Omental fat pad (tissue), 4 donors: ENCODE data around the gene RDH12. TPM values are rescaled to one million over a fixed set of nuclear protein-coding genes. Genes with fewer than 3 reads are reported as not detected.
"Not testable (repeated sequence)": the region's sequence is repeated elsewhere in the genome, so short reads cannot be mapped to it uniquely, and the experiment has no call there.

Experiments used
- ATAC-seq: fragments of 150-250 bp; one replicate; pipeline ENCODE4 v1.9.1; 2016; ENCODE audit warnings: mild to moderate bottlenecking, moderate library complexity; ENCODE audit not compliant: low FRiP score
- DNase-seq: peaks from one replicate; pipeline ENCODE4 v3.0.0-alpha.2; 2019; ENCODE audit warnings: low spot score
- total RNA-seq, 4 donors: library from RNA; depleted of rRNA; stranded (reverse); fragments of >200 nt; gene quantifications; one replicate each; pipeline ENCODE4 v1.1.0, GENCODE V29; 2016
- TF ChIP-seq, protein P1 (sequence below), 3 donors: fragments of 450-650 bp; IDR thresholded peaks; one replicate each; pipeline ENCODE4 v1.5.1; 2016 to 2017; ENCODE audit warnings: antibody characterized with exemption in 3 of 3, mild to moderate bottlenecking in 3 of 3, moderate library complexity in 2 of 3

RDH12 gene
- total RNA-seq, 4 donors from 2014 or later, result 0.28 TPM; not detected in 3

- ATAC-seq (no peak), DNase-seq (no peak)
- TF ChIP-seq, protein P1, sequence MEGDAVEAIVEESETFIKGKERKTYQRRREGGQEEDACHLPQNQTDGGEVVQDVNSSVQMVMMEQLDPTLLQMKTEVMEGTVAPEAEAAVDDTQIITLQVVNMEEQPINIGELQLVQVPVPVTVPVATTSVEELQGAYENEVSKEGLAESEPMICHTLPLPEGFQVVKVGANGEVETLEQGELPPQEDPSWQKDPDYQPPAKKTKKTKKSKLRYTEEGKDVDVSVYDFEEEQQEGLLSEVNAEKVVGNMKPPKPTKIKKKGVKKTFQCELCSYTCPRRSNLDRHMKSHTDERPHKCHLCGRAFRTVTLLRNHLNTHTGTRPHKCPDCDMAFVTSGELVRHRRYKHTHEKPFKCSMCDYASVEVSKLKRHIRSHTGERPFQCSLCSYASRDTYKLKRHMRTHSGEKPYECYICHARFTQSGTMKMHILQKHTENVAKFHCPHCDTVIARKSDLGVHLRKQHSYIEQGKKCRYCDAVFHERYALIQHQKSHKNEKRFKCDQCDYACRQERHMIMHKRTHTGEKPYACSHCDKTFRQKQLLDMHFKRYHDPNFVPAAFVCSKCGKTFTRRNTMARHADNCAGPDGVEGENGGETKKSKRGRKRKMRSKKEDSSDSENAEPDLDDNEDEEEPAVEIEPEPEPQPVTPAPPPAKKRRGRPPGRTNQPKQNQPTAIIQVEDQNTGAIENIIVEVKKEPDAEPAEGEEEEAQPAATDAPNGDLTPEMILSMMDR (IDR thresholded peaks at IDR 0.05), result no peak
Measured at GRCh38 chr14:67703997-67704396, 2.3 kb downstream of the RDH12 start.

GRCh38 chr14:67704484-67705089 lies 2.9 kb downstream of the RDH12 start:
- TF ChIP-seq, protein P1 (IDR thresholded peaks at IDR 0.05), result no peak
- ATAC-seq, result peak; percentile 64
- DNase-seq, result no peak

DNA sequence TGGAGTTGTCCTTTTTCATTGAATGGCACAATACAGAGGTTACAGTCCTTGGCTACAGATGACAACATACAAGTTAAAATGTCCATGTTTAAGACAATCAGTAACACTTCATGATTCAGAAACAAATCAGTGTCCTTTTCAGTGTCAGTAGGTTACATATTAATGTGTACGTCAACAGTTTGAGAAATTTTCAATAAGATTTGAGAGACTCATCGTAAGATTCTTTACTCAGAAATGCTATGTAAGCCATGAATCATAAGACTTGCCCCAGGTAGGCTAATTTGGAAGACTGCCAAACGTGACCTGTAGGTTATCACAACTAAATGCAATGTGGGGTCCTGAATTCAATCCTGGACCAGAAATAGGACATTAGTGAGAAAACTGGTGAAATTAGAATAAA lies 3.5 kb downstream of the RDH12 start:
- ATAC-seq (no peak), DNase-seq (no peak)
- TF ChIP-seq, protein P1 (IDR thresholded peaks at IDR 0.05), result no peak

DNA sequence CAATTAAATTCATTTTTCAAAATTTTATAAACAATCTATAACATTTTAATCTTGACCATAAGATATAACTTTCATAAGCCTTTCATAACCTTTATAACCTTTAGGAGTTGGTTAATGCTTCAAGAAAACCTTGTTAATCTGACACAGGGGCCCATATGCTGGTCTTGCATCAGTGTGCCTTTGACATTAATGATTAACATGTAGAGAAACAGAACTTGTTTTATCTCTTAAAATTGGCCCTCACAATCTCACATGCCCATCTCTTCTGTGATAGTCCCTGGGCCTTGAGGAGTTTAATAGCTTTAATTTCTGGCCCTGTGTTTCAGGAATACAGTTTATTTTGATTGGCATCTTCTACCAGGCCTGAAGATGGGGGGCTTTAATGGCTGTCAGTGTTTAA lies 7.7 kb downstream of the RDH12 start:
- not testable (repeated sequence) for ATAC-seq, DNase-seq

DNA sequence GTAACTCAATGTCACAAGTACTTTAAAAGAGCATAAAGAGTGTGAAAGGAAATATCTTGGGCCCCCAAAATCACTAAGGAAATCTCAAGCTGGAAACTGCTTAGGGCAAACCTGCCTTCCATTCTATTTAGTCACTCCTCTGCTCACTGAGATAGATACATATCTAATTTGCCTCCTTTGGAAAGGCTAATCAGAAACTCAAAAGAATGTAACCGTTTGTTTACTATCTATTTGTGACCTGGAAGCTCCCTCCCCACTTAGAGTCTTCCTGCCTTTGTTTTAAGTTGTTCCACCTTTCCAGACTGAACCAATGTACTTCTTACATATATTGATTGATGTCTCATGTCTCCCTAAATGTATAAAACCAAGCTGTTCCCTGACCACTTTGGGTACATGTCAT lies 8.1 kb downstream of the RDH12 start:
- DNase-seq, ATAC-seq: not testable (repeated sequence)

- no peak for ATAC-seq
Measured at GRCh38 chr14:67710209-67710608, 8.5 kb downstream of the RDH12 start.

DNA sequence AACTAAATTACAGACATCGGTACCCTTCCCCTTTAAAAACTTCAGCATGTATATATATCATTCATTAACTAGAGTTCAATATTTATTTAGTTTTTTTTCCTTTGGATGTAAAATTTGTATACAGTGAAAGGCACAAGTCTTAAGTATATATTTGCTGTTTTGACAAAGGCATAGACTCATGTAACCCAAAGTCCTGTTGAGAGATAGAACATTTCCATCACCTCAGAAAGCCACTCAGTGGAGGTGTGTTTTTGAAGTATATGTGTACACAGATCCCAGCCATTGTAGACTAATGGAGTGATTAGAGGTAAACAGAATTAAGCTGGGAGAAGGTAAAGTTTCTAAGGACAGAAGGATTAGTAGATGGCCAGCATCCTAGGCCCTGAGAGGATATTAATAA lies 15.4 kb downstream of the RDH12 start:
- TF ChIP-seq, protein P1 (IDR thresholded peaks at IDR 0.05), result no peak
- DNase-seq, result no peak

More at GRCh38 chr14:67710209-67710608, 8.5 kb downstream of the RDH12 start:
- DNase-seq, result no peak
- TF ChIP-seq, protein P1 (IDR thresholded peaks at IDR 0.05), result no peak

DNA sequence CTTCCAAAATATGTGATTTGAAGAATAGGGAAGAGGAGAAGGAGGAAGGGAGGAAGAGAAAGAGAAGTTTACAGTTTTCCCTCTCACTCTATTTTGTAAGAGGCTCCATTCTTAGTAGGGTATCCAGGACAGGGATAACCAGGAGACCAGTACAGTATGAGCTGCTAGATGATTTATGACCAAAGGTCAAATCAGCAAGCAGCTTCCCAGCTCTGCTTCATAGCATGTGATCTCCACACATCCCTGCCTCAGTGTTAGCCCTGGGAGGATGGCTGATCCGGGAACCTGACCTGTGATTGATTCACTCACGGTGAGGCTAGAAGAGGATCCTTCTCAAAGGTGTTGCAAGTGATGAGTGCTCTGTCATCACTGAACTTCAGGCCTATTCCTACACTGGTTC lies 16.6 kb downstream of the RDH12 start:
- TF ChIP-seq, protein P1 (IDR thresholded peaks at IDR 0.05), result no peak
- DNase-seq (no peak), ATAC-seq (no peak)

More for the DNA sequence above, 15.4 kb downstream of the RDH12 start:
- no peak for ATAC-seq

DNA sequence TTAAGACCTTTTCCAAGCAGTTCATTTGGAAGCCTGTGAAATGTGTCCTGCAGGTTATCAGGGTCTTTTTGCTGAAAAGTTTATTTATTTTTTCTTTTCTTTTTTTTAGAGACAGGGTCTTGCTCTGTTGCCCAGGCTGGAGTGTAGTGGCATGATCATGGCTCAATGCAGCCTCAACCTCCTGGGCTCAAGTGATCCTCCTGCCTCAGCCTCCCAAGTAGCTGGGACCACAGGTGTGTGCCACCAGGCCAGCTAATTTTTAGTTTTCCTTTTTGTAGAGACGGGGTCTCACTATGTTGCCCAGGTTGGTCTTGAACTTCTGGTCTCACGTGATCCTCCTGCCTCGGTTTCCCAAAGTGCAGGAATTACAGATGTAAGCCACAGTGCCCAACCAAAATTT lies 17.7 kb downstream of the RDH12 start:
- DNase-seq, ATAC-seq: not testable (repeated sequence)
